ENCODE data around the gene EXOC6B.

The EXOC6B gene

DNA sequence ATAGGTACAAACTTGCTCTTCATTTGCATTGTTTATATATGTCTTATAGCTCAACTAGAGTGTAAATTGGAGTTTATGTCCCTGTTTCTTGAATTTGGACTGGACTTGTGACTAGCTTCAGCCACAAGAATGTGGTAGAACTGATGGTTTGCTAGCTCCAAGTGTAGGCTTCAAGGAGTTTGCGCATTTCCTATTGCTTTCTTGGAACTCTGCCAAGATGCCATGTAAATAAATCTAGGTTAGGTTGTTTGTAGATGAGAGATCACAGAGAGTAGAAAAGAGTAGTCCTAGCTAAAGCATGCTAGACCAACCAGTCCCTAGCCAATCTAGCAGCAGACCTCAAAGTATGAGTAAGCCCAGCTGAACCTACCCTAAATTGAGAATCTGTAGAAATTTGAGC, 495.2 kb downstream of the EXOC6B start:
- DNase-seq = no peak

GRCh38 chr2:72326759-72327158, 499.1 kb downstream of the EXOC6B start:
- DNase-seq = no peak

DNA sequence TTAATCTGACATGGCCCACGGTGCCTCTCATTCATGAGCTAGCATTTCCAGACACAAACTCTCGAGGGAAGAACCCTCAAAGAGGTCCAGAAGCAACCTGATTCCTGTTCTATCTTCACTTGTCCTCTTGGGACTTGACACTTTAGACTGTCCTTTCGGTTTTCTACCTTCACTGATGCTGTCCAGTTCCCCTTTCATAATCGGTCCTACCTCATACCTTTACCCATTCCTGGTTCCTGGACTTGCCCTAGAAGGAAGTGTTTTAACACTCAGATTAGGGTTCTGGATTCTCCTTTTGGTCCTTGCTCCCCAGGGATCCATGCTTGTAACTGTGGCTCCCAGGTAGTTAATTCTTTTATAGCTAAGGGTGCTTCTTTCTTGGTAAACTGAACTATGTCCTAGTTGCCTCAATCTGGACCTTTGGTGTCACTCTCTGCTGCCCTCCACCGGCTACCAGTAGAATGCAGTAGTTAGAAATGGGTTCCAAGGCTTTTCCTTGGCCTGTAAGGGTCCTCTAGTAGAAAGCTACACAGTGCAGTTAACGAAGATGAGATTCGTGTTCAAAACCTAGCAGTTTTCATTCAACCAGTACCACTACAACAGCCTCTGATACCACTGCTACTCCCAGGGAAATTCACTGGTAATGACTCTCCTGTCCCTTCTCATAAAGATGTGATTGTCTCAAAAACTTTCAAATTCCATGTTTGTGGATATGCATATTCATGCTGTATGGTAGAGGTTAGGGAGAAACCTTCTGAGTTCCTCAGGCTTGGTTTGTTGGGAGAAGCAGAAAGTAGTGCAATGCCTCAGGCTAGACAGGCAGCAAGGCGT, 500.0 kb downstream of the EXOC6B start:
- DNase-seq = no peak

GRCh38 chr2:72316774-72317173, 509.1 kb downstream of the EXOC6B start:
- DNase-seq = no peak

DNA sequence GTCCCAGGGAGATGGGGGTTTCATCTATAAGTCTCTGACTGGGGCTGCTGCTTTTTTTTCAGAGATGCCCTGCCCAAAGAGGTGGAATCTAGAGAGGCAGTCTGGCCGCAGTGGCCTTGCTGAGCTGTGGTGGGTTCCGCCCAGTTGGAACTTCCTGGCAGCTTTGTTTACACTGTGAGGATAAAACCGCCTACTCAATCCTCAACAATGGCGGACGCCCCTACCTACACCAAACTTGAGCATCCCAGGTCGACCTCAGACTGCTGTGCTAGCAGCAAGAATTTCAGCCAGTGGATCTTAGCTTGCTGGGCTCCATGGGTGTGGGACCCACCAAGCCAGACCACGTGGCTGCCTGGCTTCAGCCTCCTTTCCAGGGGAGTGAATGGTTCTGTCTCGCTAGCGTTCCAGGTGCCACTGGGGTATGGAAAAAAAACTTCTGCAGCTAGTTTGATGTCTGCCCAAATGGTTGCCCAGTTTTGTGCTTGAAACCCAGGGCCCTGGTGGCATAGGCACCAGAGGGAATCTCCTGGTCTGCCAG, 525.6 kb downstream of the EXOC6B start:
- DNase-seq = no peak

- DNase-seq = no peak
These were observed 532.2 kb downstream of the EXOC6B start for GRCh38 chr2:72293620-72294019.

- no peak for DNase-seq
These were observed 533.4 kb downstream of the EXOC6B start for GRCh38 chr2:72292433-72292832.

DNA sequence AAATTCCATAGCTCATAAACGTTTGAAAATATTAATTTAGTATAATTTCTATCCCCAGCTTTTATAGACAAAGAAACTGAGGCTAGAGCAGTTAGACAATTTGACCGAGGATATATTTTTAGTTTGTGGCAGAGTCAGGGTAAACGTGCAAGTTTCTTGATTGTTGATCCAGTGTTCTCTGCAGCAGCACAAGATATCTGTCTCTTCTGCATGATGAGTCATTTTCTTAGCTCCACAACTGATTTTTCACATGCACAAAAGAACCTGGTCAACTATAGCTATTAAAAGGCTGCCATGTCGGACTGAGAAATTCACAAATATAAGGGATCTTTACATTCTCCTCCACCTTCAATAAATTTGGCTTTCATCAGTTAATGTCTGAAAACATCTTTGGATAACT, 534.8 kb downstream of the EXOC6B start:
- no peak for DNase-seq

- DNase-seq = no peak
These were observed 536.1 kb downstream of the EXOC6B start for GRCh38 chr2:72289736-72290135.

DNA sequence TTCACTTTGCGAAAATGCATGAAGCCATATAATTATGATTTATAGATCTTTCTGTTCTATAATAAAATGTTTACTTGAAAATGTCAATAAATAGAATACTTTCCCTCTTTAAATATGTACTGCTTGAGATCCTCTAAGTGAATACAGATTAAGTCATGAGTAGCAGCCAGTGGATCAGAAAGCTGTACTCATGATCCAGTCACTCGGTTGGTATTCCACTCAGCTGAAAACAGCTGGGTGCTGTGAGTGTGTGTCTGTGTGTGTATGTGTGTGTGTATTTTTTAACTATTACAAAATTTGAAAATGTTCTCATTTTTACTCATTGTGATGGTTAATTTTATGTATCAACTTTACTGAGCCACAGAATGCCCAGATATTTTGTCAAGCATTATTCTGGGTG, 536.5 kb downstream of the EXOC6B start:
- DNase-seq = no peak

- no peak for DNase-seq
These were observed 547.8 kb downstream of the EXOC6B start for GRCh38 chr2:72278046-72278445.

DNA sequence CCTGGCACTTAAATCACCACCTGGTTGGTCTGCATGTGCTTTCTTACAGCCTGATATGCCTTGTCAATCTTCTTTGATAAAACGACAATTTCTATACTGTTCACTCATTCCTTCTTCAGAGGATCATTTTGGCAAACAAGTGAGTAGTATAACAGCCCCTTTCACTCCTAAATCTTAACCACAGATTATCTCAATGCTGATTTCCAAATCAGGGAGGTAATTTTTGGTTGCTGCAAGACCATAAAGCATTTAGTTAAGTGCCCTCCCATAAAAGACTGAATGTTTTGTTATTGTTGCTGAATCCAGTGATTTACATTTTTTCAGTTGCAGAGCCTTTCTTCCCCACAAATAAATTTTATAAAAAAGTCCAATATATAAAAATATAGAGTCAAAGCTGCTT, 549.0 kb downstream of the EXOC6B start:
- DNase-seq = no peak

GRCh38 chr2:72276356-72276755, 549.5 kb downstream of the EXOC6B start:
- DNase-seq = no peak

DNA sequence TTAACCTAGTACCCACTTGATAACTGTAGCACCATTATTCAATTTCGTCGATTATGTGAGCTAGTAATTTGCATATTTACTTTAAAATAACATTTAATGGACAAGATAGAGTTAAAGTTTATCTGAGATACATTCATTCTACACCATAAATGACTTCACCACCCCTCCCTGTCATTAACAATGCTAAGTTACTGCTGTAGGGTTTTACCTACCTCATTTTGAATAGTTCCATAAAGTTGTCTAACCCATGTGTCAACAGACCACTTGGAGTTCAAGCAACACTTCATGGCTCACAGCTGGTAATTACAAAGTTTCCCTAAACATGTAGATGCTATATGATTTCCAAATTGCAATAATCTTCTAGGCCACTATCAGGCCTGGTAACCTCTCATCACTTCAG, 550.7 kb downstream of the EXOC6B start:
- no peak for DNase-seq

GRCh38 chr2:72274380-72274797, 551.4 kb downstream of the EXOC6B start:
- DNase-seq = no peak

DNA sequence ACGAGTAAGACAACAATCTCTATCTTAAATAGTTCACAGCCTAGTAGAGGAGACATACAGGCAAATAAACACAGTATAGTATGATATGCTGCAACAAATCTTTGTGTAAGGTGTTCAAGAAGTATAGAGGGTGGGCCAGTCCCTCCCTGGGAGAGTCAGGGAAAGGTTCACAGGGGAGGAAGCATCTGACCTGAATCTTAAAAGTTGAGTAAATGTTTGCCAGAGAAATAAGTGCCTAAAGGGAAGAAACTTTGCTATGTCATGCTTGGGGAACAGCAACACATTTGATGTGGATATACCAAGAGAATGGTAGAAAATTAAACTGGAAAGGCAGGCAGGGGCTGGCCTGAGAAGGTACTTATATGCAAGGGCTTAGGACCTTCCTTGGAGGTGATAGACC, 552.4 kb downstream of the EXOC6B start:
- no peak for DNase-seq

- no peak for DNase-seq
These were observed 553.8 kb downstream of the EXOC6B start for GRCh38 chr2:72271766-72272641.

DNA sequence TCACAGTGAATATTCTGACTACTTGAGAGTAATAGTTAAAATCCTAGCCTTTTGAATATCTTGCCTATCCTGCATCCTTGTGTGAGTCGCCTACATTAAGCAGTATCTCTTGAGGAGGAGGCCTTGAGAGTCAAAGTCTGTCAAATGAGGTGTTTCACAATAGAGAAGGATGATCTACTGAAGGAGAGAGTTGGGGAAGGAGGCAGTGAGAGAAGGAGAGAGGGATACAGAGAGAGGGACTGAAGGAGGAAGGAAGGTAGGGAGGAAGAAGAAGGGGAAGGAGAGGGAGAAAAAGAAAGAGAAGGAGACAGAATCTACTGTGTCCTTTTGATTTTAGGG, 554.6 kb downstream of the EXOC6B start:
- DNase-seq = no peak

GRCh38 chr2:72270556-72271275, 555.1 kb downstream of the EXOC6B start:
- no peak for DNase-seq

- DNase-seq = no peak
These were observed 562.1 kb downstream of the EXOC6B start for GRCh38 chr2:72263776-72264060.

DNA sequence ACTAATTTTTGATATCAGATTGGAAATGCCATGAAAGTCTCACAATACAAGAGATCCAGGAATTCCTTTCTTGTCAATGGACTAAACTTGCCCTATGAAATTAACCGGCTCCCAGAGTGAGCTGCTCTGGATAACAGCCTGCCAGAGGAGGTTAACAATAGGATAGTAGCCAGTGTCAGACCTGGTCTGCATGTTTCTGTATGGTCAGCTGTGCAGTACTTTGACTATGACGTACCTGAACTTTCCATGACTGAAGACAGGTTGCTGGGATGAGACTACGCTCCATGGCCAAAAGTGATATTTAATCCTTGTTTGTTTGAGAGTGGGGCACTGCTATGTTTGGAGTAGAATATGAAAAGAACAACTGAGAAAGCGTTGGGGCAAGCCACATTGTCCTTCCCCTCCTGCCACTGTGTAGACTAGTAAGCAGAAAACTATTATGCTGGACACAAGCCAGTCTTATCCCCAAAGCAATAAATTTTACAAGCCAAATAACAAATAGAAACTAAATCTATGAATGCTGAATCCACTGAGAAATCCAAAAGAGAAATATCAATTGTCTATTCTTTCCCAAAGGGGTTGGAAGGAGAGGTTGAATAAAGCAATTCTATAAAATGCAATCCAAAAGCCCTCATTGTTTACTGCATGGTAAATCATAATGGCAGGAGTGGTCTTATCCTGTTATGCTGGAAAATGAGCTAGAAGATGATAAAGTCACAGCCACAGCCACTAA, 562.6 kb downstream of the EXOC6B start:
- no peak for DNase-seq

DNA sequence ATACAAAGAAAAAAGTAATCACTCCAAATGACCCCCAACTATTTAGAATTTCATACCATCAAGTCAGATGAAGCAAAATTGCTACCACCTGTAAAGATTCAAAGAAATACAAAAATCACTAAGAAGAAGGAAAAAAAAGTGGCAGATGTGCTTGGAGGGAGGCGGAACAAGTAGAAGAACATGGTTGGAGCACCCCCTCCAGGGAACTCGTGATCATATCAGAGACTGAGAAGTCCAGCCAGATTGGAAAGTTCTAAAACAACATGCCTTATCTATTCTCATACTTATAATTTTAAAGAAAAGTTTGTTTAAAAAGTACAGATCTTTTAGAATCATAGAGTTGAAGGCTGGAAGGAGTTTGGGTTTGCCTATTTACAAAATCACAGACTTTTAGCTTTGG, 564.8 kb downstream of the EXOC6B start:
- no peak for DNase-seq

- no peak for DNase-seq
These were observed 570.3 kb downstream of the EXOC6B start for GRCh38 chr2:72255540-72255939.

Data from NCI-H1436 (cell line).